Measurements from ENCODE around the gene S100P. TPM values are rescaled to one million over a fixed set of nuclear protein-coding genes. Genes with fewer than 3 reads are reported as not detected.

S100P gene
- polyA plus RNA-seq, 1 experiment, result 0.06 TPM

DNA sequence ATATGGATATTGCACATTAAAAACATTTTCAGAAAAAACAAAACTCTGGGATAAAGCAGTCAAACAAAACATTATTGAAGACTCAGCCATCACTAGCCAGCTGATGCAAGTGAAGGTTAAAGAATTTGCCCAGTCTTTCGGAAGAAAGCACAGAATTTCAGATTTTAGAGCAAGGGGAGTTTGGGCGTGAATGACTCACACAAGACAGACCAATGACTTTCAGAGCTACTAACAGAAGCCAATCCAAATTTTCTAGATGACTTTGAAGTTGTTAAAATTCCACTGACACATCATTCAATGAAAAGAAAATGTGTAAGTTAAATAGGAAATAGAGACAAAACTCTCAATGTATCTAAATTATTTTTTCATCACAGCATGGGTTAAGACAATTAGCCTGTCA lies 12.0 kb downstream of the S100P start:
- no peaks in the 10 kb centered on the region for H3K27me3 ChIP-seq (ENCODE audit: control insufficient read depth, insufficient read depth, low read length)
- no peak for DNase-seq (ENCODE audit: low read depth)

GRCh38 chr4:6706173-6706572 lies 12.5 kb downstream of the S100P start:
- Histone ChIP-seq H3K36me3 (ENCODE audit: control insufficient read depth, insufficient read depth, low read length) (peaks cover 2% of the 10 kb centered on the region; the same call in 1 of the 2 replicates), H3K4me3 (ENCODE audit: low read depth, low read length) (no peak overlapping the region), H3K27me3 (ENCODE audit: control insufficient read depth, insufficient read depth, low read length) (no peaks in the 10 kb centered on the region)
- TF ChIP-seq CTCF (IDR thresholded peaks at IDR 0.05; ENCODE audit: insufficient read depth, low read depth, low read length), result no peak
- POLR2A ChIA-PET, result interaction anchor here (0.5 kb wide), 1 partner anchor 617 kb away, joined by 4 read pairs; no protein-coding TSS in a partner anchor
- CTCF ChIA-PET, result interaction anchor here (0.6 to 1.4 kb wide), 3 partner anchors 10 to 27 kb away, joined by 3 to 4 read pairs (median 4); no protein-coding TSS in a partner anchor
- no peak for DNase-seq (ENCODE audit: low read depth)

More for the DNA sequence above, 12.0 kb downstream of the S100P start:
- TF ChIP-seq CTCF (IDR thresholded peaks at IDR 0.05; ENCODE audit: insufficient read depth, low read depth, low read length), result no peak
- POLR2A ChIA-PET, result interaction anchor here (0.5 kb wide), 1 partner anchor 617 kb away, joined by 4 read pairs; no protein-coding TSS in a partner anchor
- CTCF ChIA-PET, result interaction anchor here (1.1 to 1.4 kb wide), 2 partner anchors 9 to 15 kb away, joined by 4 read pairs; no protein-coding TSS in a partner anchor
- Histone ChIP-seq H3K4me3 (ENCODE audit: low read depth, low read length) (no peak overlapping the region), H3K36me3 (ENCODE audit: control insufficient read depth, insufficient read depth, low read length) (peaks cover 2% of the 10 kb centered on the region; the same call in 1 of the 2 replicates)

DNA sequence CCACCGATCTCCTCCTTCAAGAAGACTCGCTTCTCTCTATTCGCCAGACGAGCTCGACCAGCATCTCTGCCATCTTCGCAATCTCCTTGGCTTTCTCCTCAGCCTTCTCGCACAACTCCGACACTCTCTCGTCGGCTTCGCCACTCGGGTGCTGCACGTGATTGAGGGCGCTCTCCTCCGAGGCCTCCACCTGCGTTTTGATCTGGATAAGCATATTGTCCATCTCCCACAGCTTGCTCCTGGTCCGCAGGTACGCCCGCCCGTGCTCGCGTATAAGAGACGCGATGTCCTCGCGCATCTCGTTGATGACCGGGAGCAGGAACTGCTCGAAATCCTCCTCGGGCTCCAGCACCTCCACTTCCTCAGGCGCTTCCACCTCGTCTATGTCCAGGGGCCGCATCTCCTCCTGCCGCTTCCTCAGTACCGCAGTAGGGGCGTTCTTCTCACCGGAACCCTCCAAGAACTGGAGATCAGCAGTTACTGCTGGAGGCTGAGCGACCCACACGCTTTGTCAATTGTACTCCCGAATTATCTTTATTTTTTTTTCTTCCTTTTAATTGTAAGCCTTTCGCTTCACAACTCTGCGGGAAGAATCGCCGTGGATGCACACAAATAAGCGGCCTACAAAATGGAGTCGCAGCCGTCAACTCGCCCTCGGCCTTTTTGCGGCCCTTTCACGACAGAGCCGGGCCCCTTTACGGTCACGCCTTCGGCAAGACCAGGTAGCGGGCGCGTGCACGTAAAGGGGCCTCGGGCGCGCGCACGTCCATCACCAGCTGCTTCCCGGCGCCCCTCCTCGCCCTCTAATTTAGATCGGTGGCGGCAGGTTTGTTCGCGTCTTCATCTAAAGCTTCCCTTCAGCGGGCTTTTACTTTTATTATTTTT lies 15.8 kb downstream of the S100P start, which contains the start of gene MRFAP1L1:
Gene MRFAP1L1 (minus strand): TSS at position 636 of the 885 bp plus-strand sequence. CDS start 236 bp downstream, at position 400.
- POLR2A ChIA-PET, result interaction anchor here (0.6 kb wide), 1 partner anchor 41 kb away, joined by 9 read pairs; no protein-coding TSS in a partner anchor

DNA sequence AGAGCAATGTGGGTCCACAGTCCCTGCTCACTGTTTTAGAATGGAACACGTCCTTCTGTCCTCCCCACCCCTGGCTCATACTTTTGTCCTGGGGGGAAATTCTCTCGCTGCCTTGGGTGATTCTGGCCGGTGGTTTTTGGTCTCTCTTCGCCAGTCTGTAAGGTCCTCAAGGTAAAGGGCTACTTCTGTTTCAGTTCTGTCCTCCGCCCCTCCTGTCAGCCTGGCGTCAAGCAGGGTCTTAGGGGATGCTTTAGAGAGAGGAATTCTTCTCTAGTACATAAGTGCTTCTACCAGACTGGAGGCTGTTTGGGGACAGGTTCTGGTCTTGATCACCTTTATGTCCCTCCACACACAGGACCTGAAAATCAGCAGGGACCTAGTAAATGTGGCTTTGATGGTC lies 16.6 kb downstream of the S100P start:
- ChIA-PET POLR2A (interaction anchor here (0.6 kb wide), 1 partner anchor 42 kb away, joined by 9 read pairs; no protein-coding TSS in a partner anchor), CTCF (interaction anchor here (0.6 to 2.1 kb wide), 3 partner anchors 10 to 352 kb away, joined by 3 to 7 read pairs (median 3); no protein-coding TSS in a partner anchor)
- H3K36me3 ChIP-seq (ENCODE audit: control insufficient read depth, insufficient read depth, low read length), result no peaks in the 10 kb centered on the region
- TF ChIP-seq CTCF (IDR thresholded peaks at IDR 0.05; ENCODE audit: insufficient read depth, low read depth, low read length), result no peak
- peak overlapping the region; percentile 81 for H3K4me3 ChIP-seq (ENCODE audit: low read depth, low read length)
- no peaks in the 10 kb centered on the region for H3K27me3 ChIP-seq (ENCODE audit: control insufficient read depth, insufficient read depth, low read length)
- DNase-seq (ENCODE audit: low read depth), result no peak

More for the DNA sequence above, 15.8 kb downstream of the S100P start, which contains the start of gene MRFAP1L1:
- Histone ChIP-seq H3K27me3 (ENCODE audit: control insufficient read depth, insufficient read depth, low read length) (no peaks in the 10 kb centered on the region), H3K36me3 (ENCODE audit: control insufficient read depth, insufficient read depth, low read length) (no peaks in the 10 kb centered on the region), H3K4me3 (ENCODE audit: low read depth, low read length) (peak within 1 kb of the TSS; percentile 81)
- peak; percentile 80 for DNase-seq (ENCODE audit: low read depth)
- TF ChIP-seq CTCF (IDR thresholded peaks at IDR 0.05; ENCODE audit: insufficient read depth, low read depth, low read length), result peak; percentile 27; the same call in 1 of the 2 replicates
- CTCF ChIA-PET, result interaction anchor here (0.6 to 2.1 kb wide), 6 partner anchors 11 to 359 kb away, joined by 3 to 7 read pairs (median 4); partner anchors contain the start of gene GRPEL1

- ChIA-PET CTCF (interaction anchor here (2.1 kb wide), 1 partner anchor 163 kb away, joined by 7 read pairs; no protein-coding TSS in a partner anchor), POLR2A (no interaction called here)
- no peak overlapping the region for H3K4me3 ChIP-seq (ENCODE audit: low read depth, low read length)
- no peaks in the 10 kb centered on the region for H3K27me3 ChIP-seq (ENCODE audit: control insufficient read depth, insufficient read depth, low read length)
- no peak for DNase-seq (ENCODE audit: low read depth)
- no peak for TF ChIP-seq CTCF (IDR thresholded peaks at IDR 0.05; ENCODE audit: insufficient read depth, low read depth, low read length)
- no peaks in the 10 kb centered on the region for H3K36me3 ChIP-seq (ENCODE audit: control insufficient read depth, insufficient read depth, low read length)
Observed at GRCh38 chr4:6710996-6711395, 17.3 kb downstream of the S100P start.
